Measurements from ENCODE around the gene KCNQ1.

DNA sequence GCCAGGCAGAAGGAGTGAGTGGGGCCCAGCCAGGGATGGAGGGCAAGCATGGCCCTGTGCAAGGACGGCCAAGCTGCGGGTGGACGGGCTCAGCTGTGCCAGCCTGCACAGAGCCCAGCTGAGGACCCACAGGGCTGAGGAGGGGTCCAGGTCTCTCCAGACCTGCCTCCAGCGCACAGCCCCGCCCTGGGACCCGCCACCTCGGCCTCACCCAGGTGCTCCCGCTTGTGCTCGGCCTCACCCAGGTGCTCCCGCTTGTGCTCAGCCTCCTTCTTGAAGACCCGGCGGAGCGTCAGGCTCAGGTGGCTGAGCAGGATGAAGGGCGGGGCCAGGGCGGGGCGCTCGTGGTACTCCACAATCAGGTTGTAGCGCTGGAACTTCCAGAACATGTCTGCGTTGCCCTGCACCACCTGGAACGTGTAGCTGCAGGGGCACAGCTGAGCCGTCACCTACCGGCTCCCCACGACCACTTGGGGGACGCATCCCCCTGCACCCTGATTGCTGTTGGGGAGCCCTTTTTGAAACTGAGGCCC, 37.9 kb upstream of the KCNQ1 start:
- TF ChIP-seq, protein P1, sequence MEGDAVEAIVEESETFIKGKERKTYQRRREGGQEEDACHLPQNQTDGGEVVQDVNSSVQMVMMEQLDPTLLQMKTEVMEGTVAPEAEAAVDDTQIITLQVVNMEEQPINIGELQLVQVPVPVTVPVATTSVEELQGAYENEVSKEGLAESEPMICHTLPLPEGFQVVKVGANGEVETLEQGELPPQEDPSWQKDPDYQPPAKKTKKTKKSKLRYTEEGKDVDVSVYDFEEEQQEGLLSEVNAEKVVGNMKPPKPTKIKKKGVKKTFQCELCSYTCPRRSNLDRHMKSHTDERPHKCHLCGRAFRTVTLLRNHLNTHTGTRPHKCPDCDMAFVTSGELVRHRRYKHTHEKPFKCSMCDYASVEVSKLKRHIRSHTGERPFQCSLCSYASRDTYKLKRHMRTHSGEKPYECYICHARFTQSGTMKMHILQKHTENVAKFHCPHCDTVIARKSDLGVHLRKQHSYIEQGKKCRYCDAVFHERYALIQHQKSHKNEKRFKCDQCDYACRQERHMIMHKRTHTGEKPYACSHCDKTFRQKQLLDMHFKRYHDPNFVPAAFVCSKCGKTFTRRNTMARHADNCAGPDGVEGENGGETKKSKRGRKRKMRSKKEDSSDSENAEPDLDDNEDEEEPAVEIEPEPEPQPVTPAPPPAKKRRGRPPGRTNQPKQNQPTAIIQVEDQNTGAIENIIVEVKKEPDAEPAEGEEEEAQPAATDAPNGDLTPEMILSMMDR (conservative IDR thresholded peaks at IDR 0.05), result no peak
- TF ChIP-seq EZH2 (IDR thresholded peaks at IDR 0.05; ENCODE audit: low read depth), result no peak
